HUES6 (cell line): ENCODE data around the gene QRFP.
"Not testable (repeated sequence)": the region's sequence is repeated elsewhere in the genome, so short reads cannot be mapped to it uniquely, and the experiment has no call there.

Source experiments
- H3K27ac ChIP-seq: 2 replicates; pipeline ENCODE4 v1.7.0; 2013; ENCODE audit warnings: low read depth, mild to moderate bottlenecking, low read length, inconsistent platforms
- H3K27me3 ChIP-seq: 2 replicates; pipeline ENCODE4 v1.6.1; 2013; ENCODE audit warnings: low read length; ENCODE audit not compliant: control insufficient read depth, insufficient read depth
- H3K36me3 ChIP-seq: 2 replicates; pipeline ENCODE4 v1.6.1; 2013; ENCODE audit warnings: low read length; ENCODE audit not compliant: control insufficient read depth, insufficient read depth
- H3K4me1 ChIP-seq: 2 replicates; pipeline ENCODE4 v1.6.1; 2013; ENCODE audit warnings: low read length; ENCODE audit not compliant: control insufficient read depth, insufficient read depth
- H3K4me3 ChIP-seq: 2 replicates; pipeline ENCODE4 v1.5.1; 2013; ENCODE audit warnings: low read depth, low read length
- H3K9ac ChIP-seq: one replicate; pipeline ENCODE4 v1.6.1; 2013; ENCODE audit warnings: mild to moderate bottlenecking, low read length
- H3K9me3 ChIP-seq: 2 replicates; pipeline ENCODE4 v1.6.1; 2013; ENCODE audit warnings: low read depth, low read length; ENCODE audit not compliant: control insufficient read depth, insufficient read depth

QRFP gene

DNA sequence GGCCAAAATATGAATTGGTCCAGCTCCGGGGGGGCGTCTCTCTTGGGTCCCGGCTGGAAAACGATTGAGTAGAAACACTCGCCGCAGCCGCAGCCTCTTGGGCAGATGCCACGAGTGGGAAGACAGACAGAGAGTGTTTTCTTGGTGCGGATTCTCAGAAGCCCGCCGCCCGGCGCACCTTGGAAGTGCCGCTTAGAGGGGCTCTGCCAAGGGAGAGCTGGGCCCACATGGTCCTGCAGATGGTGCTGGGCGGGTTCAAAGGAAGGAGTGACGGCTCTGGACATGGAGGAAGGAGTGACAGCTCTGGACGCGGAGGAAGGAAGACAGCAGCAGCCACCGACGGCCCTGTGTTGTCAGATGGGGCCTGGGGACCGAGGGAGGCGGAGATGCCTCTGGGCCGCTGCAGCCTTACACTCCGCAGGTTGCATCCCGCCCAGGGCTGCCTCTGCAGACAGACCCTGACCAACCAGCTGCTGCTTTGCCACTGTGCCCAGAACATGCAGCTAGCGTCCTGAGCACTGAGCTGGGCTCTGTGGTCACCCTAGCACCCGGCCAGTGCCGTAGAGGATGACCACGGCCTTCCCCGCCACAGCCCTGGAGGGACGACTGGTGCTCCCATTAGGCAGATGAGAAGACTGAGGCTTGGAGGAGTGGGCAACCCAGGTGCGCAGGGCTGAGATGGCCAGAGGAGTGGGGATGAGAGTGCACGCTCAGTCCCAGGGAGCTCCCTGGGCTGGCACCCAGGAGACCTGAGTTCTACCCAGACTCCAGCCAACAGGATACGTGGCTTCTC is 20.8 kb upstream of the QRFP start:
- Histone ChIP-seq H3K27me3 (no peaks in the 10 kb centered on the region), H3K9ac (no peak overlapping the region), H3K4me3 (no peak overlapping the region), H3K4me1 (peaks cover 17% of the 10 kb centered on the region), H3K9me3 (no peaks in the 10 kb centered on the region), H3K27ac (no peak overlapping the region), H3K36me3 (no peaks in the 10 kb centered on the region)

DNA sequence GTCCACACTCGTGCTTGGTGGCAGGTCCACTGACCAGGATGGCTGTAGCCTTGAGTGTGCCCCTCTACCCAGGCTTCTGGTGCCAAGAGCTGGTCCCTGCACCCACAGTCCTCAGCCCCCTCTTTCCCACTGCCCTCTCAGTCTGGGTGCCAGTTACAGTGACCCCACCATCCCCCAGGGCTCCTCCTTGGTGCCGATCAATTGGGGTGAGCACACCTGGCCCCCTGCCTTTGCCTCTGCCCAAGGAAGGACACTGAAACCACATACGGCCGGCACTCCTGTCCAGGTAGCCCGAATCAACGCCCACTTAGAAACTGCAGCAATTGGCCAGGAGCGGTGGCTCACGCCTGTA is 18.5 kb upstream of the QRFP start:
- no peaks in the 10 kb centered on the region for H3K27me3 ChIP-seq
- H3K9me3 ChIP-seq, result no peaks in the 10 kb centered on the region
- H3K36me3 ChIP-seq, result no peaks in the 10 kb centered on the region
- H3K4me3 ChIP-seq, result no peak overlapping the region
- H3K9ac ChIP-seq, result no peak overlapping the region
- H3K4me1 ChIP-seq, result peaks cover 15% of the 10 kb centered on the region
- H3K27ac ChIP-seq, result no peak overlapping the region

DNA sequence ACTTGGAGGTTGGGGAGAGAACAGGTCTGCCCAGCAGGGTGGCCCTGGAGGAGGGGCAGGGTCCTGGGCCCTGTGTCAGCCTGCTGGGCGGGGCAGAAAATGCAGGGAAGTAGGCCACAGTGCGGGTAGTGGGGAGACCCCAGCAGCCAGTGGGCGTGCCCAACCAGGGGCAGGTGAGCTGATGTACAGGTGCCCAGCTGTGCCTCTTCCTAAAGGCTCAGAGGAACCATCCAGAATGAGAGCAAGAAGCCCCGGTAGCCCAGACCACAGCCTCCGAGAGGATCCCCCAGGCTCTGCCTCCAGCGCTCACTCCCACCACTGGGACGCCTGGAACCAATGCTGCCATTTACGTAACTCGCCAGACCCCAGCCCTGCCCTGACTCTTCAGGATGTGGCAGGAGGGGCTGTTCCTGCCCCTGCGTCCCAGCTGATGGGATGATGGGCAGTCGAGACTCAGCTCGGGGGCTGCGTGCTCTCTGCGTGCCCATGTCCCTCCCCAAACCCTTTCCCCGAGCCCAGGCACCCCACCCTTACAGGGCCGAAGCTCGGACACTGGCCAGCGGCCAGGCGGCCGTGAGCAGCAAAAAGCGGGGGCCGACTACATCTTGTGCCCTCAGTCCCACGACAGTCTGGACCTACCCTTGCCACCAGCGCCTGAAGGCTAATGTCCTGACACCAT is 17.9 kb upstream of the QRFP start:
- Histone ChIP-seq H3K36me3 (no peaks in the 10 kb centered on the region), H3K27me3 (no peaks in the 10 kb centered on the region), H3K27ac (no peak overlapping the region), H3K9me3 (no peaks in the 10 kb centered on the region), H3K9ac (no peak overlapping the region), H3K4me1 (peaks cover 15% of the 10 kb centered on the region), H3K4me3 (no peak overlapping the region)

DNA sequence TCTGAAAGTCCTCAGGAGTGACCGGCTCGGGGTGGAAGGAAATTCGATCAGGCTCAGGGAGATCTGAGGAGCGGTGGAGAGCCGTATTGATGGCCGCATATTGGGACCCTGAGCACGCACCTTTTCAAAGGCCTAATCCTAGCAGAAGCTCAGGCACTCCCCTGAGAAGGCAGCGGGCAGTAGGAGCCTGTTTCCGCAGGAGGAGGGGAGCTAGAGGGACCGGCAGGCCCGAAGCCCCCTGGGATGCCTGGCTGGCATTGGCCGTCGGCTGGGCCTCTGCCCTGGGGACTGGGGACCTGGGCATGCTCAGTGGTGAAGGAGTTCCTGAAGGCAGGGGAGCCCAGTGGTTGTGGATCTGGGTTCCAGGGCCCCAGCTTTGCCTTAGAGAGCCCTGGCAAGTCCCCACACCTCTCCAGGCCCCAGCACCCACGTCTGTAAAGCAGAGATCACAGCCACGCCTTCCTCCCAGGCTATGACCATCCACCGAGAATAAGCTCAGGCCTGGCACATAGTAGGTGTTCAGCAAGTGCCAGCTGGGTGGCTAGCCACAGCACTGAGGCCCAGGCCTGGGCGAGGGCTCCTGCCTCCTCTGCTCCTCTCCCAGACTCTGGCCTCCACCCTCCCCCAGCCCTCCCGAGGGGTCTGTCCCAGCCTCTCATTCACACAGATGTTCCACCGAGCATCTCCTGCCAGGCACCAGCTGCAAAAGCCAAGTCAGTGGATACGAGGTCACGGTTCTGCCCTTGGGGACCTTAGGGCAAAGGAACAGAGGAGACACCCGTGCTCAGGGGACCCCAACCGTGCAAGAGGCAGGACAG is 17.2 kb upstream of the QRFP start:
- peaks cover 15% of the 10 kb centered on the region for H3K4me1 ChIP-seq
- no peak overlapping the region for H3K9ac ChIP-seq
- no peak overlapping the region for H3K27ac ChIP-seq
- no peaks in the 10 kb centered on the region for H3K36me3 ChIP-seq
- H3K4me3 ChIP-seq, result no peak overlapping the region
- H3K9me3 ChIP-seq, result no peaks in the 10 kb centered on the region
- no peaks in the 10 kb centered on the region for H3K27me3 ChIP-seq

DNA sequence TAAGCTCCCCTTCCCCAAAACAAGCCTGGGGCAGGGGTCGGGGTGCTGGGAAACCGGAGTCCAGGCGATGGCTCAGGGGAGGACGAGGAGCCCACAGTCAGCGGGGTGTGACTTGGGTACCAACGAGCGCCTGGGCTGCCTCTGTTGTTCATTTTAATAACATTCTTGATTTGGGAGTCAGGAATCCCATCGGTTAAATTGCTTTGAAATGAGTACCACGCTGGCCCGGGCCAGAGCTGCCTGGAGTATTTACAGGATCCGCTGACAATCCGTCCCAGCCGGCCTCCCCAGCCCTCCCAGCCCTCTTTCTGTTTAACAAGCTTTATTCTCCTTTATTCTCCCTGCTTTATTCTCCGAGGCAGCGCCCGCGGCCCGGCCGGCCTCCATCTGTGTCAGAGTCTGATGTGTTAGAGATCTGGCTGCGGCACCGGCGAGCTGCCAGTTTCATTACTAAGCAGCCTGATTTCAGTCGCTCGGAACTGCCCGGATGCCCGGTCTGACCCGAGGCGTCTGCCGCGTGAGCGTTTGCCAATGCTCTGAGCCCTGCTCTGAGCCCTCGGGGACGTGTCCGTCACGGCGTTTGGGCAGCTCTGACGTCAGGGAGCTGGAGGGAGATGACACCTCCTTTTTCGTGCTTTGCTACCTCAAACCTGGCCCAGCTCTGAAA is 16.5 kb upstream of the QRFP start:
- Histone ChIP-seq H3K27me3 (no peaks in the 10 kb centered on the region), H3K9me3 (no peaks in the 10 kb centered on the region), H3K4me3 (no peak overlapping the region), H3K27ac (no peak overlapping the region), H3K4me1 (peaks cover 15% of the 10 kb centered on the region), H3K9ac (no peak overlapping the region), H3K36me3 (no peaks in the 10 kb centered on the region)

DNA sequence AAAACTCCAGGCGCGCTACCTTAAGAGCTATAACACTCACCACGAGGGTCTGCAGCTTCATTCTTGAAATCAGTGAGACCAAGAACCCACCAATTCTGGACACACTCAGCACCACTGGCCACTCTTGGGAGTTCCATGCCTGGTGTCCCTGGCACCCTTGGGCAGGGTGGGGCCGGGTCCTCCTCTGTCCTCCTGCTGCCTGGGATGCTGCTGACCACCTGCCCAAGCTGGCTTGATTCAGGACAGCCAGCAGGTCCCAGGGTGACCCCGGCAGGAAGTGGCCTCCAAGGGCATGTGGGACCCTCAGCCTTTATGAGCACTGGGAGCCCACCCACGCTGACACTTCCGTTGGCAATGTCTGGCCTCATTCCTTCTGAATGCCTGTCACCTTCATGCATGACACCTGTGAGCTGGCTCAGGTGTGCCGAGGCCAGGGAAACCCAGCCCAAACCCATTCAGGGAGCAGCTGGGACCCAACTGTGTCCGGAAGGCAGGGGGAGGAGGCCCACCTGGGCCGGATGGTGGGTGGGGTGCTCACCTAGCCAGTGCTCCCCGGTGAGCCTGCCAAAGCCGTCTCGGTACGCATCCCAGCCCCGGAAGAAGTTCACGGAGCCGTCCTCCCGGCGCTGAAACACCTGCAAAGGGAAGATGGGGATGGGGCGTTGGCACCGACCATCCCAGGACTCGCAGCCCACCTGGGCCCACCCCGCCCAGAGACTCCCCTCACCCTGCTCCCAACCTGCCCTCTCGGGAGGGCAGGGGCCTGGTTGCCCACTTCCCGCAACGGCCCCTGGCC is 14.8 kb upstream of the QRFP start:
- Histone ChIP-seq H3K27me3 (no peaks in the 10 kb centered on the region), H3K4me3 (no peak overlapping the region), H3K27ac (no peak overlapping the region), H3K4me1 (peaks cover 17% of the 10 kb centered on the region), H3K36me3 (no peaks in the 10 kb centered on the region), H3K9ac (no peak overlapping the region), H3K9me3 (no peaks in the 10 kb centered on the region)

DNA sequence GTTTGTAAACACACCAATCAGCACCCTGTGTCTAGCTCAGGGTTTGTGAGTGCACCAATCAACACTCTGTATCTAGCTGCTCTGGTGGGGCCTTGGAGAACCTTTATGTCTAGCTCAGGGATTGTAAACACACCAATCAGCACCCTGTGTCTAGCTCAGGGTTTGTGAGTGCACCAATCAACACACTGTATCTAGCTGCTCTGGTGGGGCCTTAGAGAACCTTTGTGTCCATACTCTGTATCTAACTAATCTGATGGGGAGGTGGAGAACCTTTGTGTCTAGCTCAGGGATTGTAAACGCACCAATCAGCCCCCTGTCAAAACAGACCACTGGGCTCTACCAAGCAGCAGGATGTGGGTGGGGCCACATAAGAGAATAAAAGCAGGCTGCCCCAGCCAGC is 14.1 kb upstream of the QRFP start:
- not testable (repeated sequence) for H3K36me3 ChIP-seq, H3K9ac ChIP-seq, H3K9me3 ChIP-seq, H3K27me3 ChIP-seq, H3K4me3 ChIP-seq, H3K27ac ChIP-seq
- peaks cover 18% of the 10 kb centered on the region for H3K4me1 ChIP-seq

DNA sequence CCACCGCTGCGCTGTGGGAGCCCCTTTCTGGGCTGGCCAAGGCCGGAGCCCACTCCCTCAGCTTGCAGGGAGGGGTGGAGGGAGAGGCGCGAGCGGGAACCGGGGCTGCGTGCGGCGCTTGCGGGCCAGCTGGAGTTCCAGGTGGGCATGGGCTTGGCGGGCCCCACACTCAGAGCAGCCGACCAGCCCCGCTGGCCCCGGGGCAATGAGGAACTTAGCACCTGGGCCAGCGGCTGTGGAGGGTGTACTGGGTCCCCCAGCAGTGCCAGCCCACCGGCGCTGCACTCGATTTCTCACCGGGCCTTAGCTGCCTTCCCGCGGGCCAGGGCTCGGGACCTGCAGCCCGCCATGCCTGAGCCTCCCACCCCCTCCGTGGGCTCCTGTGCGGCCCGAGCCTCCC is 13.4 kb upstream of the QRFP start:
- H3K36me3 ChIP-seq, H3K9ac ChIP-seq, H3K27ac ChIP-seq, H3K27me3 ChIP-seq, H3K9me3 ChIP-seq, H3K4me3 ChIP-seq: not testable (repeated sequence)
- peaks cover 18% of the 10 kb centered on the region for H3K4me1 ChIP-seq

DNA sequence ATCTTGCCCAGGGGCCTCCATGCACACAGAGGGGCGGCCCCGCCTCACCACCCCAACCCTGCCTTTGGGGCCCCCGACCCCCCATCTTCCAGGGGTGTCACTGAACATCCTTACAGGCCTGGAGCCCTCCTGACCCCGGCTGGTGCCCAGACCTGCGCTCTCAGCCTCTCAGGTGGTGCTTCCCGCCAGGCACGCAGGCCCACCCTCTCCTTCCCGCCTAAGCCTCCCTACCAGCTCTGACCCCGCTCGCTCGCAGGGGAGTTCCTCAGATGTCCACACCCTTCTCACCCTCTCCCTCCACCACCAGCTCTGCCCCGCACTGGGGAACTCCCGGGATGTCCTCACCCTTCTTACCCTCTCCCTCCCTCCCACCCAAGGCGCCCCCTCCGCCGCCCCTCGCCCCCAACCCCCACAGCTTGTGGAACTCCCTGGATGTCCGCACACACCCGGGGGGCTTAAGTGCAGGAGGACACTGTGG is 12.3 kb upstream of the QRFP start:
- Histone ChIP-seq H3K9ac (no peak overlapping the region), H3K4me3 (no peak overlapping the region), H3K27ac (no peak overlapping the region), H3K36me3 (no peaks in the 10 kb centered on the region), H3K27me3 (no peaks in the 10 kb centered on the region), H3K9me3 (no peaks in the 10 kb centered on the region), H3K4me1 (peaks cover 10% of the 10 kb centered on the region)

DNA sequence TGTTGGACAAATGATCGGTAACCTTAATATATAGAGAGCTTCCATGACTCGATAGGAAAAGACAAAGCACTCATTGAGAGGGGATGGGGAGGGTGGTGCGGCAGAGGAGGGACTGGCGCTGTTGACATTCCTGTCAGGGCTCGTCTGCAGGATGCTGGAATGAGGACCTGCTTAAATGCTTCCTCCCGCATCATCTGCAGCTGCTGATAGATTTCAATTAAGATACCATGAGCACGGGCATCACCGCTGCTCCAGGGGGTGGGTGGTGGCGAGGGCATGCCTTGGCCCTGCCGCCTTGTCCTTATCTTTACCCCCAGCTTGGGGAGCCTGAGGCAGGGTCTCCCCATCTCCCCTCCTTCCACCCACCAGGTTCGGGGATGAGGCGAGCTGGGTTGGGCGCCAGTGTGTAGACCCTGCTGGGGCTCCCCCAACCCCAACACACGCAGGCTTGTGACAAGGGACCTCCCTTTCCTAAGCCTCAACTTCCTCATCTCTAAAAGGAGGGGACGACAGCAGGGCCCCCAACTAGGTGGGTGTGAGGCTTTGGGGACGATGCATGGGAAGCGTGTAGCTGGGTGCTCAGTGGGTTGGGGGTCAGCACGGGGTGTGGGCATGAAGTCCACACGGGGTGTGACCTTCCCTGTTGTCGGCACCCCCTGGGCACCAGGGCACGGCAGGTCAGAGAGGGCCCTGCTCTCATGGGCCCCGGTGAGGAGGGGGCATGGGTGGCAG is 11.7 kb upstream of the QRFP start:
- H3K9me3 ChIP-seq, result no peaks in the 10 kb centered on the region
- no peak overlapping the region for H3K4me3 ChIP-seq
- no peaks in the 10 kb centered on the region for H3K36me3 ChIP-seq
- H3K27me3 ChIP-seq, result no peaks in the 10 kb centered on the region
- no peak overlapping the region for H3K27ac ChIP-seq
- peaks cover 4% of the 10 kb centered on the region for H3K4me1 ChIP-seq
- H3K9ac ChIP-seq, result no peak overlapping the region
